Stimulated activated naive CD4-positive, alpha-beta T cell treated with Interleukin-2 at 50 U/mL for 16 hours (primary cell): Measurements from ENCODE around the gene ZNF32.
"Not testable (repeated sequence)": the region's sequence is repeated elsewhere in the genome, so short reads cannot be mapped to it uniquely, and the experiment has no call there.

Source experiments
- DNase-seq: peaks from one replicate; lab custom pipeline; 2025; lab: John Stamatoyannopoulos, UW

Gene ZNF32

GRCh38 chr10:43680035-43680434 is 31.4 kb upstream of the ZNF32 start:
- DNase-seq: no peak

- DNase-seq: no peak
These were observed 30.8 kb upstream of the ZNF32 start for GRCh38 chr10:43679509-43679908.

GRCh38 chr10:43678654-43679053 is 30.0 kb upstream of the ZNF32 start:
- DNase-seq: no peak

- DNase-seq: no peak
These were observed 28.2 kb upstream of the ZNF32 start for GRCh38 chr10:43676901-43677300.

- DNase-seq: no peak
These were observed 27.6 kb upstream of the ZNF32 start for GRCh38 chr10:43676331-43676730.

- no peak for DNase-seq
These were observed 26.0 kb upstream of the ZNF32 start for GRCh38 chr10:43674553-43675210.

GRCh38 chr10:43673471-43673870 is 24.8 kb upstream of the ZNF32 start:
- DNase-seq: no peak

- DNase-seq: no peak
These were observed 23.2 kb upstream of the ZNF32 start for GRCh38 chr10:43671659-43672531.

GRCh38 chr10:43669386-43669785 is 20.7 kb upstream of the ZNF32 start:
- DNase-seq: no peak

GRCh38 chr10:43667761-43668386 is 19.2 kb upstream of the ZNF32 start:
- no peak for DNase-seq

- no peak for DNase-seq
These were observed 18.6 kb upstream of the ZNF32 start for GRCh38 chr10:43667317-43667731.

- DNase-seq: no peak
These were observed 17.9 kb upstream of the ZNF32 start for GRCh38 chr10:43666552-43666951.

- DNase-seq: no peak
These were observed 16.4 kb upstream of the ZNF32 start for GRCh38 chr10:43665054-43665453.

- DNase-seq: no peak
These were observed 9.5 kb upstream of the ZNF32 start for GRCh38 chr10:43658227-43658626.

GRCh38 chr10:43655311-43655710 is 6.6 kb upstream of the ZNF32 start:
- no peak for DNase-seq

GRCh38 chr10:43653746-43654145 is 5.1 kb upstream of the ZNF32 start:
- no peak for DNase-seq

- no peak for DNase-seq
These were observed 473 bp upstream of the ZNF32 start for GRCh38 chr10:43649185-43649523.

- DNase-seq: no peak
These were observed 635 bp downstream of the ZNF32 start for GRCh38 chr10:43648095-43648397.

- no peak for DNase-seq
These were observed 1.1 kb downstream of the ZNF32 start for GRCh38 chr10:43647576-43647975.

- no peak for DNase-seq
These were observed 2.8 kb downstream of the ZNF32 start for GRCh38 chr10:43645866-43646265.

GRCh38 chr10:43644252-43644651 is 4.4 kb downstream of the ZNF32 start:
- DNase-seq: no peak

GRCh38 chr10:43640603-43641002 is 8.1 kb downstream of the ZNF32 start:
- no peak for DNase-seq

GRCh38 chr10:43635816-43636215 is 12.9 kb downstream of the ZNF32 start:
- DNase-seq: not testable (repeated sequence)
